ENCODE data around the gene PAK1.

- no peak for TF ChIP-seq CTCF (IDR thresholded peaks at IDR 0.05)
- TF ChIP-seq POLR2A (IDR thresholded peaks at IDR 0.05; ENCODE audit: low read depth) = no peak
- TF ChIP-seq EP300 (IDR thresholded peaks at IDR 0.05) = no peak
- TF ChIP-seq POLR2AphosphoS5 (IDR thresholded peaks at IDR 0.05) = no peak
Observed at GRCh38 chr11:77412814-77413213, 61.1 kb downstream of the PAK1 start.

Measured in esophagus muscularis mucosa (tissue), 4 donors.